Fibroblast of pulmonary artery (primary cell): ENCODE results near the gene ZFP64.

ENCODE experiments used
- DNase-seq: peaks from one replicate; pipeline ENCODE4 v3.0.0-alpha.2; 2010; ENCODE audit warnings: low read depth
- H3K4me3 ChIP-seq: replicated peaks from 2 replicates; pipeline ENCODE4 v1.5.1; 2011; ENCODE audit warnings: low read depth, mild to moderate bottlenecking, control low read depth, low read length, moderate library complexity
- CTCF ChIP-seq: IDR thresholded peaks from 2 replicates; pipeline ENCODE4 v1.5.1; 2011; ENCODE audit warnings: mild to moderate bottlenecking, control low read depth, low read length, inconsistent platforms; ENCODE audit errors: missing control alignments

ZFP64 gene

GRCh38 chr20:52102559-52102958 lies 89.0 kb downstream of the ZFP64 start:
- H3K4me3 ChIP-seq: no peak overlapping the region
- no peak for TF ChIP-seq CTCF
- DNase-seq: no peak

GRCh38 chr20:52102126-52102525 lies 89.5 kb downstream of the ZFP64 start:
- TF ChIP-seq CTCF: no peak
- H3K4me3 ChIP-seq: no peak overlapping the region
- no peak for DNase-seq
